ENCODE measurements around the gene TMEM52. TPM values are rescaled to one million over a fixed set of nuclear protein-coding genes. Genes with fewer than 3 reads are reported as not detected.
"Not testable (repeated sequence)": the region's sequence is repeated elsewhere in the genome, so short reads cannot be mapped to it uniquely, and the experiment has no call there.

Gene TMEM52
- total RNA-seq, 1 experiment from 2014 or later: 0.48 TPM

- peak; percentile 17 for DNase-seq (ENCODE audit: low read depth)
Observed at GRCh38 chr1:1946540-1946939, 27.5 kb upstream of the TMEM52 start.

GRCh38 chr1:1945782-1946393 lies 26.8 kb upstream of the TMEM52 start:
- DNase-seq (ENCODE audit: low read depth): no peak

- DNase-seq (ENCODE audit: low read depth): peak; percentile 27
Observed at GRCh38 chr1:1943834-1944570, 24.9 kb upstream of the TMEM52 start.

DNA sequence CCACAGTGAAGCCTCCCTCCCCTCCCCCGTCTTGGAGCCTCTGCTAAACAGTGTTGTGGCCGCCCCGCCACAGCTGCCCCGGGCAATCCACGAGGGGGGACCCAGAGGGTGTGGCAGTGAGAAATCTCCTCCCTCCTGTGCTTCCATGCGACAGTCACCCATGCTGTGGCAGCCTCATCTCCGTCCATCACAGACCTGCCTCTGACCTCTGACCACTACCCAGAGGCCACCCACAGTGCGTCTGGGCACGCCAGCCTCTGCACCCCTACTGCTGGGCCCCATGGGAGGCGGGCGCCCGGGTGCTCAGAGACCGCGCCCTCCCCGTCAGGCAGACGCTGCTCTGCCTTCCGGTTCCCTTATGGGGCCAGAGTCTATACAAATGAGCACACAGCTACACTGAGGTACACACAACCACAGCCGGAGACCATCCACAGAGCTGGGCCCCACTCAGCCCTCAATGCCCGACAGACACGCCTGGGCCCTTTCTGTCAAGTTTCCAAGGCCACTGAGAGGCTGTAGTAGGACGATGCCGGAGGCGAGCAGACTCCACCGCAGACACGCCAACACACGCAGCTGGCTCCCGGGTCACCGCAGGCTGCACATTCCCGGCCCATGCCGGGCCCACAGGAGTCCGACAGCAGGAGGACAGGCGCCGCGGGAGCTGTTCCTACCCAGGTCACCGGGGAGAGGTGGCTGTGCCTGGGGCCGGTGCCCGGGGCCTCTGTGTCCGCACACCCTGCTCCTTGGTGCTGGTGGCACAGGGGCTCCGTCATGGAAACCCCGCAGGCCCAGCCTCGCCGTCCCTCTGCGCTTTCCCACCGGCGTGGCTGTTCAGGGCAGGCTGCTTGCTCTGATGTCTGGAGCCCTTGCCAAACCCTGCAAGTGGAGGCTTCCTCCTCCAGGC lies 23.9 kb upstream of the TMEM52 start:
- no peak for DNase-seq (ENCODE audit: low read depth)

GRCh38 chr1:1941868-1942752 lies 23.0 kb upstream of the TMEM52 start:
- no peak for DNase-seq (ENCODE audit: low read depth)

DNA sequence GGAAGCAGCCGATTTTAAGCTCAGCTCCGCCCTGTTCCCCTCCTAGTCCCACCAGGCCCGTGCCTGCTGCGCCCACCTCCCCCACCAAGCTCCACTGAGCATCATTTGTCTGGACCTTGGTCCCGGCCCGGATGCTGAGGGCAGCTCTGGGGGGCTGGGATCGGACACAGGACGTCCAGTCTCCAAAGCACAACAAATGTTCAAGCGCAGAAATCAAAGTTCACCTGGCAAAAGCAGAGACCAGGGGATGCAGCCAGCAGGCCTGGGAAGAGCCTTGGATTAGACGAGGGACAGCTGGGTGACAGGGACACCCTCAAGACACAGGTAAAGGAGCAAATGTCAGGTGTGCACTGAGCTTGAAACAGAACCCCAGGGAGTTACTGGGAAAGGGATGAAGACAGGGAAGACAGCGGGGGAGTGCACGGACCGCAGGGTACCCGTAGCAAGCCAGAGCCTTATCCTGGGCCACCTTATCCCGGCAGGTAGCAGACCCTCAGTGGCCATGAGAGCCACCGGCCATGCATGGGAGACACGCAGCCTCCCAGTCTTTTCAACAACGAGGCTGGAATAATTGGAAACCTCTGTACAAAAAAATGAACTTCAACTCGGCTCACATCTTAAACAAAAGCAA lies 22.2 kb upstream of the TMEM52 start:
- no peak for DNase-seq (ENCODE audit: low read depth)

DNA sequence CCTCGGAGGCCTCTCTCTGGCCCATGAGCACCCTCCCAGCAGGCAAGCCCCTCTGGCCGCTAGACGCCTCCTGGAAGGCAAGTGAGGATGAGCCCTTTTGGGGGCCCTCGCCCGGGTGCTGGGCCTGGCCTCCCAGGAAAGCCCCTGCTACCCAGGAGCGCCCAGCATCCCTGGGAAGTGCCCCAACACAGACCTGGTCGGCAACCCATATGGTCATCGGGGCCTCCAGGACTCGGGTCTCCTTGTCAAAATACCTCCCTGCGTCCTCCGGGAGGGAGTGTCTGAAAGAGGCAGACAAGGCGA lies 21.0 kb upstream of the TMEM52 start:
- no peak for DNase-seq (ENCODE audit: low read depth)

DNA sequence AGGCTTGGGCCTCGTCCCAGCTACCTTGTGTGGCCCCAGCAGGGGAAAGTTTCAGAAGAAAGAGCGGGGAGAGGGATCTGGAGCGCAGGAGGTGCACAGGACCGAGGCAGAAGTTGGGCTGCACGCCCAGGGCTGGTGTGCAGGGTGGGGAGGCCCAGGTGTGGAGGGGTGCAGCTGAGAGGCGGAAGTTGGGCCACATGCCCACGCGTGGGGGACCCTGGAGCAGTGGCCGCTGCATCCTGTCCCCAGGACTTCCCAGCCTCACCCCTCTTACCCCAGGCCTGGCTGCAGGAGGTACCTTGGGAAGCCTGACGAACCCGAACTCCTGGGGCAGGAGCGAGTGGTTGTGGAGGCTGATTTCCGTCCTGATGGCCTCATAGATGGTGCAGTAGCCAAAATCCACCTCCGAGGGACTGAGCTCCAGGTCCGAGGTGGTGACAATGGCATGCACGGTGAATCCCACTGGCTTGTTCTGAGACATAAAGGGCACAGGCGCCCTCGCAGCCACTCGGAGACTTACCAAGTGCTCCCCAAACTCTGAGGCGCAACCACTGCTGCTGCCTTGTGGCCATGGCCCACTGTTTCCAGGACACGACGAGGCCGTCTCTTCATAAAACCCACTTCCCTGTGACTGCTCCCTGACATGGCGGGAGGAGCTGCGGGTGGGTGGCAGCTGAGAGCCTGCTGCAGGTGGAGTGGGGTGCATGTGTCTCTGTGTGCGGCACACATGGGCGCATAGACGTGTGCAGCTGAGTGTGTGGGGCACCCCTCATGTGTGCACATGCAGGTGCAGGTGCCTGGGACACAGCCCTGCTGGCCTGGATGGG lies 20.4 kb upstream of the TMEM52 start:
- DNase-seq (ENCODE audit: low read depth): no peak

DNA sequence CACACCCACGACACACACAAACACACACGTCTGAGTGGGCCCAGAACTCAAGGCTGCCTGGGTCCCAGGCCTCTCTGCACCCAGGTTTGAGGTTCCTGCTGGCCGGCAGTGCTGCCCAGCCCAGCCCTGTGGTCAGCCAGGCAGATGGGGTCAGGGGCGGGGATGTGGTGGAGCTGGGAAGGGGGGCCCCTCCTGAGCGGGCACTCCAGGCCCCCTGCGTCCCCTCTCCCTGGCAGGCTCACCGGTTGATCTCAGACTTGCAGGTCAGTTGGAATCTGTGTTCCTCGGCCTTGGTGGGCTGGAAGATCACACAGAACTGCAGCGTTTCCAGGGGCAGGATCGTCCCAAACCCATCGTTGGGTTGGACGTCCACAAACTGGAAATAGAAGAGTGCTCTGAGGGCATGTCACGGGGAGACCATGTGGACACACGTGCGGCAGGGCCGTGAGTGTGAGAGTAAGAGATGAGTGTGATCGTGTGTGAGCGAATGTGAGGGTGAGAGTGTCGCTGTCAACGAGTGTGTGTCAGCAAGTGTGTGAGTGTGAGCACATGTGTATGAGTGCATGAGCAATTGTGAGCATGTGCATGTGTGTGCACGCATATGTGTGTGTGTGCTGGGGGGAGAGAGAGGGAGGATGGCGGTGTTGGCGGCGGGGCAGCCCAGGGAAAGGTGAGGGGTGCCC lies 19.7 kb upstream of the TMEM52 start:
- no peak for DNase-seq (ENCODE audit: low read depth)

DNA sequence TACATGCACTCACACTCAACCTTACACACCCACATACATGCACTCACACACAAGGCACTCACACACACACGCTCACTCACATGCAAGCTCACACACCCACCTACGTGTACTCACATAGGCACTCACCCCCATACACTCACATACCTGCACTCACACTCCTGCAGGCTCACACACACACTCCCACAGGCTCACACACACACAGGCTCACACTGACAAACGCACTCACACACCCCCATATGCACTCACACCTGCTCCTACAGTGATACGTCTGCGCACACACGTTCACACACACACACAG lies 19.1 kb upstream of the TMEM52 start:
- DNase-seq (ENCODE audit: low read depth): no peak

DNA sequence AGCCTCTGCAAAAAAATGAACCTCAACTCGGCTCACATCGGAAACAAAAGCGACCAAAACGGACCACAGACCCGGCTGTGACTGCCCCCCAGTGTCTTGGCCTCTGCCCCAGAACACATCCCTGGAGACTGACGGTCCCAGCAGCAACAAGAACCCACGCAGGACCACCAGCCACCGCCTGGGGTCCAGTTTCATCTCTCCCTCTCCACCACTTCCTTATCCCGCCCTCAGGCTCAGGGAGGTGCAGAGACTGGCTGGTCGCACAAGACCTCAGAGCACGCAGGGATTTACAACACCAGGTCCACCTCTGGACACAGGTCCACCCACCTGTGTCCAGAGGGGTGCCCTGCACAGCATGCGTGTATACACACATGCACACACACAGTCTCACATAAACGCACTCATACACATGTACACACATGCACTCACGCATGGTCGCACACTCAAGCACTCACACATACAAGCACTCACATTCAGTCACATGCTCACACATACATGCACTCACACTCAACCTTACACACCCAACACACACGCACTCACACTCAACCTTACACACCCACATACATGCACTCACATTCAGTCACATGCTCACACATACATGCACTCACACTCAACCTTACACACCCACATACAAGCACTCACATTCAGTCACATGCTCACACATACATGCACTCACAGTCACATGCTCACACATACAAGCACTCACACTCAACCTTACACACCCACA lies 18.6 kb upstream of the TMEM52 start:
- DNase-seq (ENCODE audit: low read depth): no peak

GRCh38 chr1:1937061-1937460 lies 18.0 kb upstream of the TMEM52 start:
- DNase-seq (ENCODE audit: low read depth): no peak

- not testable (repeated sequence) for DNase-seq (ENCODE audit: low read depth)
Observed at GRCh38 chr1:1934848-1935247, 15.8 kb upstream of the TMEM52 start.

DNA sequence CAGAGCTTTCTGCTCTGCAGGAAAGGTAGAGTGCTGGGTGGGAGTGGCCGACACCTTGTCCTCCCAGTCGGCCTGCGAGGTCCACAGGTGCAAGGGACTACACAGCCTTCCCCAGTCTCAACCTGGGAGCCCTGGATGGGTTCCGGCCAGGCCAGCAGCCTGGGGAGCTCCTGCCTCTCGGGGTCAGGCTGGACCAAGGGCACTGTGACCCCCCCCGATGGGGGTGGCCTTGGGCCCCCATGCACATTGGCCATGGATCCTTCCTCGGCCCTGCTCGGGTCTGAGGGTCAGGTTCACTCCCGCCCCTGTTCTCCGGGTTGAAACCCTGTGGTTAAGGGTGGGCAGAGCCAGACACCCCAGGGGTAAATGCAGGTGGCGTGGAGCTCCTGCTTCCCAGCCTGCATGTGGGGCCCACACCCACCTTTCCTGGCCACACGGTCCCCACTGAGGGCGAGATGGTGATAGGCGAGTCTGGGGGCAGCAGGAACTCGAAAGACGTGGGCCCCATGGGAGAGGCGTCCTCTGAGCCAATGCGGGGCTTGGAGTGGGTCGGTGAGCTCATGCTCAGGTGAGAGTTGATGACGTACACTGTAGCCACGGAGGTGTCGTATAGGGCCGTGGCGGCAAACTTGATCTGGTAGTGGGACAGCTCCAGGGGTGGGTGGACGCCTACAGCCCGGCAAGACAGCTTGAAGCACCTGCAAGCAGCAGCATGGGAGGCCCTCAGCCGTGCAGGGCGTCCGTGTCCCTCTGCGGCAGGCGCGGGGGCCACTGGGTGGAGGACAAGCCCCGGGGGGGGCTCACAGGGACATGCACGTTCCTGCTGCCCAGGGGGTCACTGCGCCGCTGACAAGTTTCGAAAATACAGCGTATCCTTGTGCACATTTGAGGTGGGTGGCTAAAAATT lies 10.8 kb upstream of the TMEM52 start:
- DNase-seq (ENCODE audit: low read depth): no peak

DNA sequence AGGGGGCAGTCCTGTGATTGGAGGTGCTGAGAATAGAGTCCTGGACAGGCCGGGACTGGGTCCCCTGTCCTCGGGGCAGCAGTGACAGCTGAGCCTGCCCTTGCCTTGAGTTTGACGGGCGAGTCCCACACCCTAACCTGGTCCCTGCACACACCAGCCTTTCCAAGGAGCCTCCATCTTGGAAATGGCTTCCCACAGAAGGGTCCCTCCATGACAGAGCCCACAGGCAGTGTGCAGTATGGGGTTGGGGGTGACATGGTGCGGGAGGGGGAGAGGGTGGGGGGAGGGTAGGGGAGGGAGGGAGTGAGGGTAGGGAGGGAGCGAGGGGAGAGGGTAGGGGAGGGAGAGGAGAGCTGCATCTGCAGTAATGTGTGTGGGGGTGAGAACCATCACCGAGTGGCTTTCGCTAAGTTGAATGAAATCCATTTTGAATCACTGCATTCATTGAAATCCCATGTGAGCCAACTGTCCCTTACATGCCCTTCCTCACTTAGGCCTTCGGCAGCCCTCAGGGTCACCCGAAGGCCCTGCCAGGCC lies 10.1 kb upstream of the TMEM52 start:
- no peak for DNase-seq (ENCODE audit: low read depth)

GRCh38 chr1:1928231-1929101 lies 9.4 kb upstream of the TMEM52 start:
- DNase-seq (ENCODE audit: low read depth): no peak

GRCh38 chr1:1927751-1928150 lies 8.7 kb upstream of the TMEM52 start:
- no peak for DNase-seq (ENCODE audit: low read depth)
